B cell (primary cell): ENCODE results near the gene GPR78. TPM values are rescaled to one million over a fixed set of nuclear protein-coding genes. Genes with fewer than 3 reads are reported as not detected.

ENCODE experiments used
- ATAC-seq: fragments of 200-7000 bp; cut with Tn5 transposase; one replicate; pipeline ENCODE4 v1.10.0; 2021; ENCODE audit warnings: low read depth, mild to moderate bottlenecking, moderate number of reproducible peaks, moderate library complexity
- CTCF ChIA-PET: fragments of 350-600 bp; sonication (Branson Sonifier 250); formaldehyde crosslinking; loops from one replicate; lab custom pipeline; 2021; ENCODE audit warnings: antibody characterized with exemption, inconsistent platforms; lab: Charles Lee
- POLR2A ChIA-PET: fragments of 350-600 bp; sonication (Branson Sonifier 250); formaldehyde crosslinking; loops from one replicate; lab custom pipeline; 2021; ENCODE audit warnings: antibody characterized with exemption; lab: Charles Lee
- DNase-seq: peaks from one replicate; pipeline ENCODE4 v3.0.0; 2013
- H2AFZ ChIP-seq: 2 replicates; pipeline ENCODE4 v1.6.1; 2012; ENCODE audit warnings: mild to moderate bottlenecking, low read depth, low read length; ENCODE audit not compliant: insufficient read depth, poor library complexity, severe bottlenecking
- H3K27ac ChIP-seq, 2 donors: 1 replicate in 1 of 2; 2 replicates in 1 of 2; pipeline ENCODE4 v1.5.1; 2012 to 2013; ENCODE audit warnings: low read length in 2 of 2, mild to moderate bottlenecking in 2 of 2, moderate library complexity in 1 of 2
- H3K27me3 ChIP-seq, 4 experiments: fragments of 200-600 bp in 1 of 4; sonication (generic) in 1 of 4; replicated peaks in 1 of 4; 1 replicate in 2 of 4; 2 replicates in 2 of 4; pipeline versions ENCODE4 v1.6.1 to v1.7.0; 2013 to 2016; ENCODE audit warnings: low read length in 3 of 4, mild to moderate bottlenecking in 2 of 4, mixed read lengths in 1 of 4, moderate library complexity in 1 of 4; ENCODE audit not compliant: insufficient read depth in 4 of 4, control insufficient read depth in 3 of 4; ENCODE audit errors: control extremely low read depth in 1 of 4
- H3K36me3 ChIP-seq, 2 experiments: replicated peaks in 1 of 2; 1 replicate in 1 of 2; 2 replicates in 1 of 2; pipeline versions ENCODE4 v1.6.1 to v1.7.1; 2013; ENCODE audit warnings: low read length in 1 of 2; ENCODE audit not compliant: insufficient read depth in 2 of 2, control insufficient read depth in 1 of 2; ENCODE audit errors: control extremely low read depth in 1 of 2, extremely low read depth in 1 of 2
- H3K4me1 ChIP-seq, 2 donors: fragments of 200-600 bp in 1 of 2; sonication (generic) in 1 of 2; 1 replicate in 1 of 2; 2 replicates in 1 of 2; pipeline versions ENCODE4 v1.5.1 to v1.6.1; 2013 to 2017; ENCODE audit warnings: low read length in 2 of 2; ENCODE audit not compliant: control insufficient read depth in 2 of 2, insufficient read depth in 2 of 2
- H3K4me2 ChIP-seq: replicated peaks from 2 replicates; pipeline ENCODE3; 2012; ENCODE audit warnings: mild to moderate bottlenecking, low read depth, low read length; ENCODE audit not compliant: poor library complexity, severe bottlenecking
- H3K4me3 ChIP-seq, 5 experiments: fragments of 200-600 bp in 1 of 5; sonication (generic) in 1 of 5; 1 replicate in 3 of 5; 2 replicates in 2 of 5; pipeline versions ENCODE4 v1.5.1 to v1.7.0; 2011 to 2016; ENCODE audit warnings: low read length in 4 of 5, mild to moderate bottlenecking in 4 of 5, low read depth in 2 of 5, control low read depth in 1 of 5, moderate library complexity in 1 of 5; ENCODE audit not compliant: insufficient read depth in 1 of 5; ENCODE audit errors: control extremely low read depth in 1 of 5, extremely low read depth in 1 of 5
- H3K79me2 ChIP-seq: fragments of 200-600 bp; sonication (generic); one replicate; pipeline ENCODE4 v1.6.0; 2016; ENCODE audit warnings: low read length; ENCODE audit not compliant: control insufficient read depth, insufficient read depth
- H3K9ac ChIP-seq: fragments of 200-600 bp; sonication (generic); 2 replicates; pipeline ENCODE4 v1.6.1; 2017; ENCODE audit warnings: mild to moderate bottlenecking, low read length, moderate library complexity
- H3K9me3 ChIP-seq, 3 donors: one replicate each; pipeline versions ENCODE4 v1.6.1 to v1.7.1; 2013; ENCODE audit warnings: low read length in 2 of 3; ENCODE audit not compliant: control insufficient read depth in 2 of 3, insufficient read depth in 1 of 3; ENCODE audit errors: control extremely low read depth in 1 of 3
- H4K20me1 ChIP-seq: 2 replicates; pipeline ENCODE4 v1.6.0; 2012; ENCODE audit warnings: mild to moderate bottlenecking, low read length; ENCODE audit not compliant: insufficient read depth, control insufficient read depth, poor library complexity, severe bottlenecking
- H3K27ac Mint-ChIP-seq: one replicate; pipeline ENCODE4 v1.8.0; 2021; ENCODE audit warnings: mixed read lengths
- H3K27me3 Mint-ChIP-seq: one replicate; pipeline ENCODE4 v1.8.0; 2021; ENCODE audit warnings: mixed read lengths
- H3K4me1 Mint-ChIP-seq: one replicate; pipeline ENCODE4 v1.8.0; 2021; ENCODE audit warnings: mixed read lengths
- H3K4me3 Mint-ChIP-seq: one replicate; pipeline ENCODE4 v1.8.0; 2021; ENCODE audit warnings: mixed read lengths
- H3K9me3 Mint-ChIP-seq: one replicate; pipeline ENCODE4 v1.8.0; 2022; ENCODE audit warnings: mixed read lengths; ENCODE audit not compliant: insufficient read depth
- CTCF ChIP-seq: fragments of 200-600 bp; IDR thresholded peaks from one replicate; pipeline ENCODE4 v1.8.0; 2022; ENCODE audit warnings: antibody characterized with exemption, mild to moderate bottlenecking
- EZH2 ChIP-seq: IDR thresholded peaks from 2 replicates; pipeline ENCODE4 v1.6.1; 2012; ENCODE audit warnings: borderline replicate concordance, low read depth, mild to moderate bottlenecking, moderate library complexity, low read length; ENCODE audit not compliant: insufficient read depth, poor library complexity, severe bottlenecking
- WGBS: methylation state at CpG from one replicate; pipeline ENCODE4 v1.1.5; 2013; ENCODE audit warnings: missing lambda C conversion rate; ENCODE audit not compliant: insufficient coverage; 5-methylcytosine and 5-hydroxymethylcytosine counted together
- intact Hi-C: fragments of 100-400 bp; cut with micrococcal nuclease; formaldehyde crosslinking; loops from one replicate; pipeline ENCODE4 v1.10.0; 2022
- polyA plus RNA-seq: library from polyadenylated mRNA; depleted of rRNA; stranded (reverse); fragments of >200 nt; gene quantifications from 2 replicates; pipeline ENCODE4 v1.2.3, GENCODE V29; 2012
- total RNA-seq, 2 donors: library from RNA; stranded (reverse); fragments of 120-200 nt in 1 of 2; gene quantifications; 1 replicate in 1 of 2; 2 replicates in 1 of 2; pipeline versions ENCODE4 v1.2.3 to v1.2.4, GENCODE V29; 2013 to 2022

Gene GPR78
- total and polyA plus RNA-seq, 2 donors (not counting 1 experiment from before 2014, with no cell fraction given), result not detected

- intact Hi-C loops, result no loop called here
- ChIA-PET POLR2A (no interaction called here), CTCF (interaction anchor here (1.0 to 1.2 kb wide), 2 partner anchors 8 to 129 kb away, joined by 3 read pairs; no protein-coding TSS in a partner anchor)
- Mint-ChIP-seq H3K4me1 (no peaks in the 10 kb centered on the region), H3K9me3 (no peaks in the 10 kb centered on the region), H3K27ac (no peak overlapping the region), H3K4me3 (no peak overlapping the region), H3K27me3 (peaks cover 9% of the 10 kb centered on the region)
- no peak for TF ChIP-seq EZH2
- TF ChIP-seq CTCF, result no peak
- Histone ChIP-seq H3K4me3 (no peak overlapping the region), H3K36me3 (no peaks in the 10 kb centered on the region), H3K79me2 (no peaks in the 10 kb centered on the region), H4K20me1 (no peaks in the 10 kb centered on the region), H3K27me3 (peaks cover 0 to 14% (median under 1%) of the 10 kb centered on the region in 4 experiments), H3K9me3 (no peaks in the 10 kb centered on the region), H3K4me1 (no peaks in the 10 kb centered on the region), H3K27ac (no peak overlapping the region), H2AFZ (no peak overlapping the region), H3K4me2 (no peak overlapping the region), H3K9ac (no peak overlapping the region)
- WGBS, result 74% methylated on average over 7 of the region's 13 CpGs
- no peak for ATAC-seq
- DNase-seq, result no peak
Observed at GRCh38 chr4:8597319-8597718, 17.1 kb downstream of the GPR78 start.

- H3K4me1 Mint-ChIP-seq, result no peaks in the 10 kb centered on the region
- H4K20me1 ChIP-seq, result no peaks in the 10 kb centered on the region
- WGBS, result 91% methylated on average over 13 of the region's 15 CpGs
- H3K9me3 Mint-ChIP-seq, result no peaks in the 10 kb centered on the region
- no peaks in the 10 kb centered on the region for H3K36me3 ChIP-seq
- no peak for TF ChIP-seq EZH2
- TF ChIP-seq CTCF, result no peak
- no peaks in the 10 kb centered on the region for H3K9me3 ChIP-seq
- H3K9ac ChIP-seq, result no peak overlapping the region
- H2AFZ ChIP-seq, result no peak overlapping the region
- ChIA-PET CTCF (interaction anchor here (1.0 to 1.2 kb wide), 2 partner anchors 8 to 130 kb away, joined by 3 read pairs; no protein-coding TSS in a partner anchor), POLR2A (no interaction called here)
- H3K79me2 ChIP-seq, result no peaks in the 10 kb centered on the region
- no peaks in the 10 kb centered on the region for H3K4me1 ChIP-seq
- no peak overlapping the region for H3K4me3 ChIP-seq
- no peak for DNase-seq
- H3K27ac ChIP-seq, result no peak overlapping the region
- no peak overlapping the region for H3K4me3 Mint-ChIP-seq
- H3K27me3 Mint-ChIP-seq, result peaks cover 9% of the 10 kb centered on the region
- H3K27me3 ChIP-seq, result peaks cover 0 to 13% (median 0%) of the 10 kb centered on the region in 4 experiments
- intact Hi-C loops, result no loop called here
- no peak overlapping the region for H3K4me2 ChIP-seq
- no peak for ATAC-seq
- H3K27ac Mint-ChIP-seq, result no peak overlapping the region
Observed at GRCh38 chr4:8597791-8598190, 17.6 kb downstream of the GPR78 start.
